ENCODE measurements around the gene FOXN4. TPM values are rescaled to one million over a fixed set of nuclear protein-coding genes. Genes with fewer than 3 reads are reported as not detected.
A peak's percentile ranks its signal among the peaks of the same experiment; 100 is the strongest.

The FOXN4 gene
- total RNA-seq, 1 donor from 2014 or later: not detected

GRCh38 chr12:109250523-109250922 lies 58.6 kb downstream of the FOXN4 start:
- H3K36me3 Mint-ChIP-seq: peaks cover 29% of the 10 kb centered on the region
- TF ChIP-seq, protein P1, sequence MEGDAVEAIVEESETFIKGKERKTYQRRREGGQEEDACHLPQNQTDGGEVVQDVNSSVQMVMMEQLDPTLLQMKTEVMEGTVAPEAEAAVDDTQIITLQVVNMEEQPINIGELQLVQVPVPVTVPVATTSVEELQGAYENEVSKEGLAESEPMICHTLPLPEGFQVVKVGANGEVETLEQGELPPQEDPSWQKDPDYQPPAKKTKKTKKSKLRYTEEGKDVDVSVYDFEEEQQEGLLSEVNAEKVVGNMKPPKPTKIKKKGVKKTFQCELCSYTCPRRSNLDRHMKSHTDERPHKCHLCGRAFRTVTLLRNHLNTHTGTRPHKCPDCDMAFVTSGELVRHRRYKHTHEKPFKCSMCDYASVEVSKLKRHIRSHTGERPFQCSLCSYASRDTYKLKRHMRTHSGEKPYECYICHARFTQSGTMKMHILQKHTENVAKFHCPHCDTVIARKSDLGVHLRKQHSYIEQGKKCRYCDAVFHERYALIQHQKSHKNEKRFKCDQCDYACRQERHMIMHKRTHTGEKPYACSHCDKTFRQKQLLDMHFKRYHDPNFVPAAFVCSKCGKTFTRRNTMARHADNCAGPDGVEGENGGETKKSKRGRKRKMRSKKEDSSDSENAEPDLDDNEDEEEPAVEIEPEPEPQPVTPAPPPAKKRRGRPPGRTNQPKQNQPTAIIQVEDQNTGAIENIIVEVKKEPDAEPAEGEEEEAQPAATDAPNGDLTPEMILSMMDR (IDR thresholded peaks at IDR 0.05; ENCODE audit: unreplicated experiment): no peak

DNA sequence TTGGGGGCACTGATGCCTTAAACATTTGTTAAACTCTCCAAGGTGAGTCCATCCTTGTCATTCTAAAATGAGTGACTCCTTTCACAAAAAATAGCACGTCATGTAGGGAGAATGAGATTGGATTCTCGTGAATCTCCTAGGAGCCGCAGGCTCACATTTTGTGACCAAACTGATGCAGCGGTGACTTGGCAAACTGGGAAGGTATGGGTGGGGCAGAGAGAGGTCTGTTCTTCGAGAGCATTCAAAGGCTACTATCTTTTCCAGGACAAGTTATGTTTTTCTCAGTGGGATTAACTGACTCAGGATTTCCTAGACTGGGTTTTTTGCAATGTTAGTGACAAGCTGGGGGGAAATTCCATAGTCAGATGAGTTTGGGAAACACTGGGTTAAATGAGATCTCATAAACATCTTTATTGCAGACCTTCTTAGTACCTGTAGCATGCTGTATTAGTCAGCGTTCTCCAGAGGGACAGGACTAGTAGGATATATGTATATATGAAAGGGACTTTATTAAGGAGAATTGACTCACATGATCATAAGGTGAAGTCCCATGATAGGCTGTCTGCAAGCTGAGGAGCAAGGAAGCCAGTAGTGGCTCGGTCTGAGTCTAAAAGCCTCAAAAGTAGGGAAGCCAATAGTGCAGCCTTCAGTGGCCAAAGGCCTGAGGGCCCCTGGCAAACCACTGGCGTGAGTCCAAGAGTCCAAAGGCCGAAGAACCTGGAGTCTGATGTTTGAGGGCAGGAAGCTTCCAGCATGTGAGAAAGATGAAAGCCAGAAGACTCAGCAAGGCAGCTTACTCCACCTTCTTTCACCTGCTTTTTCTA lies 61.0 kb downstream of the FOXN4 start:
- Mint-ChIP-seq H3K4me3 (no peak overlapping the region), H3K36me3 (peaks cover 17% of the 10 kb centered on the region), H3K4me1 (peaks cover 13% of the 10 kb centered on the region), H3K27me3 (ENCODE audit: low read depth) (no peaks in the 10 kb centered on the region), H3K9me3 (no peaks in the 10 kb centered on the region), H3K27ac (no peak overlapping the region)
- no peak for DNase-seq (ENCODE audit: low spot score in 2 of 2, unreplicated experiment in 2 of 2)
- TF ChIP-seq, protein P1 (IDR thresholded peaks at IDR 0.05; ENCODE audit: unreplicated experiment): no peak

More at GRCh38 chr12:109250523-109250922, 58.6 kb downstream of the FOXN4 start:
- H3K27me3 Mint-ChIP-seq (ENCODE audit: low read depth): no peaks in the 10 kb centered on the region
- H3K9me3 Mint-ChIP-seq: peaks cover 11% of the 10 kb centered on the region
- H3K27ac Mint-ChIP-seq: peak overlapping the region; percentile 10
- no peak overlapping the region for H3K4me3 Mint-ChIP-seq
- peaks cover 13% of the 10 kb centered on the region for H3K4me1 Mint-ChIP-seq
- DNase-seq (ENCODE audit: low spot score in 2 of 2, unreplicated experiment in 2 of 2): no peak

DNA sequence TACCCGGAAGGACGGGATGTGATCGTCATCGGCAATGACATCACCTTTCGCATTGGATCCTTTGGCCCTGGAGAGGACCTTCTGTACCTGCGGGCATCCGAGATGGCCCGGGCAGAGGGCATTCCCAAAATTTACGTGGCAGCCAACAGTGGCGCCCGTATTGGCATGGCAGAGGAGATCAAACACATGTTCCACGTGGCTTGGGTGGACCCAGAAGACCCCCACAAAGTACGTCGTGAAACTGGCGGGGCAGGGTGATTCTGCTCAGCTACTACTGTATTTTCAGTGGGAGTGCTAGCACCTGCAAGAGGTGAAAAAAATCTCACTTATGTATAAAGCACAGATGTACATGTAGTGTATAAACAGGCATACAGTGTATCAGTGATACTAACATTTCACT lies 62.9 kb downstream of the FOXN4 start:
- DNase-seq (ENCODE audit: low spot score in 2 of 2, unreplicated experiment in 2 of 2): no peak
- TF ChIP-seq, protein P1 (IDR thresholded peaks at IDR 0.05; ENCODE audit: unreplicated experiment): no peak
- Mint-ChIP-seq H3K4me1 (peaks cover 10% of the 10 kb centered on the region), H3K4me3 (no peak overlapping the region), H3K36me3 (peaks cover 20% of the 10 kb centered on the region), H3K9me3 (no peaks in the 10 kb centered on the region), H3K27ac (no peak overlapping the region), H3K27me3 (ENCODE audit: low read depth) (no peaks in the 10 kb centered on the region)

DNA sequence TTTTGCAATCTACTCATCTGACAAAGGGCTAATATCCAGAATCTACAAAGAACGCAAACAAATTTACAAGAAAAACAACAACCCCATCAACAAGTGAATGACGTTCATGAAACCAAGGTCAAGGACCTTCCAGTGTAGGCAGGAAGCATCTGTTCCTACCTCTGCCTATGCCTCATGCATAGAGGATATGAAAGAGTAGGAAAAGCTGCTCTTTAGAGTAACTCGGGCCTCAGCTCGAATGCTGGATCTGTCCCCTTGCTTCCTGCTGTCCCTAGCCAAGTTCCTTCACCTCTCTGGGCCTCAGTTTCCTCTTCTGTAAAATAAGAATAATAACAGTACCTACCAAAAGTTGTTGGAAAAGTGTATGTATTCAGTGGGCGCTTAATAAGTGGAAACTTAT lies 65.0 kb downstream of the FOXN4 start:
- Mint-ChIP-seq H3K27ac (no peak overlapping the region), H3K4me3 (no peak overlapping the region), H3K9me3 (no peaks in the 10 kb centered on the region), H3K4me1 (no peaks in the 10 kb centered on the region), H3K36me3 (peaks cover 23% of the 10 kb centered on the region), H3K27me3 (ENCODE audit: low read depth) (no peaks in the 10 kb centered on the region)
- TF ChIP-seq, protein P1 (IDR thresholded peaks at IDR 0.05; ENCODE audit: unreplicated experiment): no peak
- DNase-seq (ENCODE audit: low spot score in 2 of 2, unreplicated experiment in 2 of 2): no peak

DNA sequence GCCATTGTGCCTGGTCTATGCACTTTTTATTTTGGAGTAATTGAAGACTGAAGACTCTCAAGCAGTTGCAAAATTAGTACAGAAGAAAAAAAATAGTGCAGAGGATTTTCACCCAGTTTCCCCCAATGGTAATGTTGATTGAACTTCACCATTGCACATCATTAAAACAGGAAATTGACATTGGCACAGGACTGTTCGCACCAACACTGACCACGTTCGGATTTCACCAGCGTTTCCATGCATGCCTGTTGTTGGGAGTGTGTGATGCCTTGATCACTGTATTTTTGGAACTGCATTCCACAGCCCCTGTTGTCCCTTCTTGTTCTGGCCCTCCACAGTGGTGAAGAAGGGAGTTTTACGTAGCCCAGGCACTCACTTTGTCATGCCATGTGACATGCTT lies 67.1 kb downstream of the FOXN4 start:
- Mint-ChIP-seq H3K4me1 (no peaks in the 10 kb centered on the region), H3K27me3 (ENCODE audit: low read depth) (no peaks in the 10 kb centered on the region), H3K4me3 (no peak overlapping the region), H3K36me3 (peaks cover 20% of the 10 kb centered on the region), H3K9me3 (no peaks in the 10 kb centered on the region), H3K27ac (no peak overlapping the region)
- TF ChIP-seq, protein P1 (IDR thresholded peaks at IDR 0.05; ENCODE audit: unreplicated experiment): no peak
- no peak for DNase-seq (ENCODE audit: low spot score in 2 of 2, unreplicated experiment in 2 of 2)
